ENCODE results near the gene ANGPTL3.

Gene ANGPTL3

GRCh38 chr1:62628506-62628905 lies 31.2 kb downstream of the ANGPTL3 start:
- DNase-seq (ENCODE audit: low spot score) = no peak

- no peak for DNase-seq (ENCODE audit: low spot score)
Observed at GRCh38 chr1:62637392-62638105, 40.2 kb downstream of the ANGPTL3 start.

GRCh38 chr1:62643283-62643682 lies 46.0 kb downstream of the ANGPTL3 start:
- no peak for DNase-seq (ENCODE audit: low spot score)

GRCh38 chr1:62652387-62652786 lies 55.1 kb downstream of the ANGPTL3 start:
- DNase-seq (ENCODE audit: low spot score) = no peak

GRCh38 chr1:62654744-62655143 lies 57.4 kb downstream of the ANGPTL3 start:
- no peak for DNase-seq (ENCODE audit: low spot score)
